GM20000 (cell line): ENCODE data around the gene SUGT1.

Experiments used
- DNase-seq: peaks from one replicate; pipeline ENCODE4 v3.0.0; 2012; ENCODE audit warnings: low spot score
- CTCF ChIP-seq: IDR thresholded peaks from 2 replicates; pipeline ENCODE4 v1.5.1; 2012; ENCODE audit warnings: mild to moderate bottlenecking, control low read depth; ENCODE audit errors: extremely low read depth, missing control alignments

SUGT1 gene

GRCh38 chr13:52743569-52743968, 90.9 kb downstream of the SUGT1 start:
- TF ChIP-seq CTCF, result no peak
- DNase-seq, result no peak

GRCh38 chr13:52743988-52744387, 91.4 kb downstream of the SUGT1 start:
- no peak for DNase-seq
- TF ChIP-seq CTCF, result no peak

- DNase-seq, result no peak
- TF ChIP-seq CTCF, result no peak
Observed at GRCh38 chr13:52744842-52745375, 92.3 kb downstream of the SUGT1 start.

GRCh38 chr13:52746141-52746540, 93.5 kb downstream of the SUGT1 start:
- TF ChIP-seq CTCF, result no peak
- DNase-seq, result no peak

- no peak for DNase-seq
- TF ChIP-seq CTCF, result no peak
Observed at GRCh38 chr13:52749419-52749818, 96.8 kb downstream of the SUGT1 start.
